ENCODE data around the gene SMC4.

Gene SMC4

DNA sequence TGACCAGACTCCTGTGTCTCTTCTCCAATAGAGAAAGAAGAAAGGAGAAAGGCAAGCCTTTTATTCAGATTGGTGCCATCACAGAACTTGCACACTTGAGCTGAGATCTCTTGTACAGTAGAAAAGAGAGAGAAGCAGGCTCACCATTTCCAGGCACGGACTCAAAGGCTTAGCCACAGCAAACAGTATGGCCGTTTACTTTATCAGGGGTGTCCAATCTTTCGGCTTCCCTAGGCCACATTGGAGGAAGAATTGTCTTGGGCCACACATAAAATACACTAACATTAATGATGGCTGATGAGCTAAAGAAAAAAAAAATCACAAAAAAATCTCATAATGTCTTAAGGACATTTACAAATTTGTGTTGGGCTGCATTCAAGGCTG lies 5.4 kb upstream of the SMC4 start:
- no peak for DNase-seq (ENCODE audit: low read depth)

DNA sequence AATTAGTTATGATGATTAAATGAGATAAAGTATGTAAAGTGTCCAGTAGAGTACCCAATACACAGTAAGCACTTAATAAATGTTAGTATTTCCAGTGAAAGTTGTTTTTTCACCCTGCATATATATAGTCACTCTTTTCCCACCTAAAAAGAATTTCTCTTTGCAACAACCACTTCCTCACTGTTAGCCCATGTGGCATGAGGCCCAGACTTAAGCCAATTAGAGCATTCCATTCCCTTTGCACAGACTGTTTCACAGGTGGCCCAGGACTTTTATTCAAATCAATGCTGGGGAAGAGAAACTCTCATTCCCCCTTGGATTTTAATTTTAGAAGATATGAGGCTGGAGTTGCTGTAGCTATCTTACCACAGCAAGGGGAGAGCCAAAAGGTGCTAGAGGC lies 4.2 kb upstream of the SMC4 start:
- no peak for DNase-seq (ENCODE audit: low read depth)

DNA sequence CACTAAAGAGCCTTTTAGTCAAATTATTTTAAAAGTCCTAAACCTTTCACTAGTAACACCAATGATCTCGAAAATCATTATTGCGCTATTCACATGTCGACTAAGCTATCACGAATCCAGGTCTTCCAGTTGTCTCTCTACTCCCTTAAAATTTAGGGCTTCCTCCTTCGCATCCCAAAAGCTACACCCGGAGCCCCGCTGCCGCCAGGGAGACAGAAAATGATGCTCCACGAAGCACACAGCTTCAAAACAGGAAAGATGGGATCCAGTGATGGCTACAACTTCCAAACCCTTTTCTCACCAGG lies 678 bp upstream of the SMC4 start:
- no peak for DNase-seq (ENCODE audit: low read depth)

DNA sequence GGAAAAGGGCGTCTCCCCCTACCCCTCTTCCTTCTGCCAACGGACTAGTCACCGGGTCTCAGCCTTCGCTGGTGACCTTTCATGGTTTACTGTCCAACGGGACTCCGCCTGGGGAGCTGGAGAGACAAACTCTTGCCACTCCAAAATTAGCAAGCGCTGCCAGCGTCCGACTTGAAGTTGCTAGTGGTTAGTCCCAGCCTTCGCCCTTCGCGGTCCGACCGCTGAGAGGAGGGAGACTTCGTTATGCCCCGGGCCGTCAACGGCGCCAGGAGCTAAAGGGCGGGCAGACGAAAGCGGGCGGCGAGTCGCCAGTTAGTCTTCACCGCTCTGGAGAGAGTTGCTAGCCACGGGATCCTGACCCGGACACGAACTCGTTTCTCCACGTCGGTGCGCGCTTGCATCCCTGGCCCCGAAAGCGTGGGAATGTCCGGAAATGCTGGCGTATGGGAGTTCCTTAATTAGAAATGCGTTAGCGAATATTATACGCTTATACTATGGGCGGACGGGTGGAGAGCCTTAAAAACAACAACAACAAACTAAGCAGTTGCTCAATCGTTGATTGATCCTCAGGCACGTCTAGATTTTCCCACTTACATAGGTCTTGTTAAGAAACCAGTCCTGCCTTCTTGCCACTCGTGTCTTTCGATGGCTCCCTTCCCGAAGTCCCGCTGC lies 716 bp downstream of the SMC4 start:
- peak; percentile 10 for DNase-seq (ENCODE audit: low read depth)

DNA sequence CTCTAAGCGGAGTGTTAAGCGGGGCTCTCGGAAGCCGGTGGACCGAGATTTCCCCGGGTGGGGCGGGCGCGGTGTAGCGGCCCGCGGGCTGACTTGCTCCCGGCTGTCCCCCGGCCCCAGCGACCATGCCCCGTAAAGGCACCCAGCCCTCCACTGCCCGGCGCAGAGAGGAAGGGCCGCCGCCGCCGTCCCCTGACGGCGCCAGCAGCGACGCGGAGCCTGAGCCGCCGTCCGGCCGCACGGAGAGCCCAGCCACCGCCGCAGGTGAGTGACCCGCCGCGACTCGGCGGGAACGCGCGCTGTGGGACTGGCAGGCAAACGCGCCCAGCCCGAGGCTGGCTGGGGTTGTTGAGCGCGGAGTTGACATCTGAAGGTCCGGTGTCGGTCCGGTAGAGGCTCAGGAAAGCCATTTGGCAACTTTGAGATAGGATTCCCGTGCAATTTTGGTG lies 1.3 kb downstream of the SMC4 start:
- DNase-seq (ENCODE audit: low read depth) = no peak

DNA sequence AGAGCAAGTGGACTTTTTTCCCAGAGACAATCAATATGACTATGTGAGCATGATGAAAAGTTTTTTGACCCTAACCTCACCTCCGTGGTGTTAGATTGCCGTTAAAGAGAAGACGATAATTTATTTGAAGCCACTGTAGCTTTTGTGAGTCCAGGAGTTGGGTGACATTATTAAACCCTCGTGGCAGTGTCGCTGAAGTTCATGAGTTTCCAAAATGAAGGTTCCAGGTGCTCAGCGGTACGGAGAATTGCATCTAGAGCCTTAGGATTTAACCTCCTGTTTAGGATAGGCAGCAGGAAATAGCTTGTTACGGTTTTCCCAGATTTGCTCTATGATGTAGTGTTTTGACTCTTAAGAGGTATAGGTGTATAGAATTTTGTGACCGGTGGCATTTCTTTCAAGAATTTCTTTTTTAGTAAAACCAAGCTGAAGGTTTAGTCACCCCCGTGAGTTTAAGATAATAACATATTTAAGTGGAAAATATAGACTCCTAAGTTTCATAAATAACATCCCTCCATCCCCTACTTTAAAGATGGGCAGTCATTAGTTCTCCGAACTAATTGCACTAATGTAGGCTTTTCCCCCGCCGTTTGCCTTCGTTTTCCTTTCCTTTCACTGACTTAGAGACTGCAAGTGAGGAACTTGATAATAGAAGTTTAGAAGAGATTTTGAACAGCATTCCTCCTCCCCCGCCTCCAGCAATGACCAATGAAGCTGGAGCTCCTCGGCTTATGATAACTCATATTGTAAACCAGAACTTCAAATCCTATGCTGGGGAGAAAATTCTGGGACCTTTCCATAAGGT lies 2.0 kb downstream of the SMC4 start:
- DNase-seq (ENCODE audit: low read depth) = no peak

DNA sequence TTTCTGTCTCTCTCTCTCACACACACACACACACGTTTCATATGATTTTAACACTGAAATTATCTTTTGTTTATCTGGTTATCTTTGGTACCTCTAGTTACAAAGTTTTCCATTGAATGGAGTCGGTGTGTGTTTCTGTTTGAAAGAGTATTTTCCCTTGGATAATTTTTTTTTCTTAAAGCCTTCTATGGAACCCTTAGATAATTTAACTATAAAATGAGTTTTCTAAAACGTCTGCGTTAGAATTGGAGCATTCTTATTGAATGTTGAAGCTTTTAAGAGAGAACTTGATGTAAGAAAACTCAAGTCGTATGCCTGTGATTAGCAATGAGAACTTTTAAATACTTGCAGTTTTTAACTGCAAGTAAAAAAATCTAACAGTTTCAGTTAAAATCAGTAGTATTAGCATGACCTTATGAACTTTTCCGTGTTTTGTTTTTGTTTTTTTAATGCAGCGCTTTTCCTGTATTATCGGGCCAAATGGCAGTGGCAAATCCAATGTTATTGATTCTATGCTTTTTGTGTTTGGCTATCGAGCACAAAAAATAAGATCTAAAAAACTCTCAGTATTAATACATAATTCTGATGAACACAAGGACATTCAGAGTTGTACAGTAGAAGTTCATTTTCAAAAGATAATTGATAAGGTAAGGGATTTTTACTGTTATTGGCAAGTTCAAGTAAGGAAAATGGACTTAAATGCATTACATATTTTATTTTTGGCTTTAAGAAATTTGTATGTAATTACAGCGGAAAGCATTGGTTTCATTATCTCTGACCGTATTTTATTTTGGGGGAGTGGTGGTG lies 3.0 kb downstream of the SMC4 start:
- DNase-seq (ENCODE audit: low read depth) = no peak

DNA sequence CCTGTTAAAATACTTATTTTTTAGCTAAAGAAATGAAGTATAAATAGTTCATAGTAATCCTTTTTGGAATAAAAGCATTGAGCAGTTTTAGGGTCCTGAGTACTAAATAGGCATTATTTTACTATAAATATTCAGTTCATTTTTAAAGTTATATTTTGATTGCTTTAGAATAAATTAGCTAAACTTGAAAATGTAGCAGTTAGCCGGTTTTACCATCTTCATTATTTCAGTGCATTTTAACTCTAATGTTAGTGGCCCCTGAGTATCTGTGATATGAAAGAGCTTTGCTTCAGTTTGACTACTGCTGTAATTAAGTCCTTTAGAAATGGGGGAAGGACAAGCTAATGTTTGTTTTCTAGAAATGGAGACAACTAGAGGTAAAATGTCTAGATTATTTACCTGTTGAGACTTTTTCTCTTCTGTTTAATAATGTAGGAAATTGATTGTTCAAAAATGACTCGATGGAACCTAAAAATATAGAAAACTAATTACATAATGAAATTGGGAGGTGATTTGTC lies 3.6 kb downstream of the SMC4 start:
- no peak for DNase-seq (ENCODE audit: low read depth)

DNA sequence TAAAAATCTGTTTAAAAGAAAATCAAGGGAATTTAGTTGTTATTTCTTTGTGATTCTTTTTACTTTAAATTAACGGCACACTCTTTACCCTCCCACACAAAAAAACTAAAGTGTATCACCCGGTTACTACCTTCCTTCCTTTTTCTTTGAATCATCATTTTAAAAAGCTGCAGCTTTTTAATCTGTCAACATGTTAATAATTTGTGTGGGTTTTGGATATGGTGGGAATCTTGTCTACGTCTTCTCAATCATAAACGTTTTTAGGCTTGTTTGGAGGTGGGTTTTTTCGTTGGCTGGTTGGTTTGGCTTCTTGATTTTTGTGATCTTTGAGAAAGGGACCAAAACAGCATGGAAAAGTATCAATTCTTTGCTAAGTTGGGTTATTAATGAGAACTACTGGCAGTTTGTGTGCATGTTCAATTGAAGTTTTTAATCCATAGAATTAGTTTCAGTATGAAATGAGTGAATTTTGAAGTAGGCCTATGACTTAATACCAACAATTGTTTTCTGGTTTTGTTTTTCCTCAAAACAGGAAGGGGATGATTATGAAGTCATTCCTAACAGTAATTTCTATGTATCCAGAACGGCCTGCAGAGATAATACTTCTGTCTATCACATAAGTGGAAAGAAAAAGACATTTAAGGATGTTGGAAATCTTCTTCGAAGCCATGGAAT lies 4.5 kb downstream of the SMC4 start:
- DNase-seq (ENCODE audit: low read depth) = no peak

DNA sequence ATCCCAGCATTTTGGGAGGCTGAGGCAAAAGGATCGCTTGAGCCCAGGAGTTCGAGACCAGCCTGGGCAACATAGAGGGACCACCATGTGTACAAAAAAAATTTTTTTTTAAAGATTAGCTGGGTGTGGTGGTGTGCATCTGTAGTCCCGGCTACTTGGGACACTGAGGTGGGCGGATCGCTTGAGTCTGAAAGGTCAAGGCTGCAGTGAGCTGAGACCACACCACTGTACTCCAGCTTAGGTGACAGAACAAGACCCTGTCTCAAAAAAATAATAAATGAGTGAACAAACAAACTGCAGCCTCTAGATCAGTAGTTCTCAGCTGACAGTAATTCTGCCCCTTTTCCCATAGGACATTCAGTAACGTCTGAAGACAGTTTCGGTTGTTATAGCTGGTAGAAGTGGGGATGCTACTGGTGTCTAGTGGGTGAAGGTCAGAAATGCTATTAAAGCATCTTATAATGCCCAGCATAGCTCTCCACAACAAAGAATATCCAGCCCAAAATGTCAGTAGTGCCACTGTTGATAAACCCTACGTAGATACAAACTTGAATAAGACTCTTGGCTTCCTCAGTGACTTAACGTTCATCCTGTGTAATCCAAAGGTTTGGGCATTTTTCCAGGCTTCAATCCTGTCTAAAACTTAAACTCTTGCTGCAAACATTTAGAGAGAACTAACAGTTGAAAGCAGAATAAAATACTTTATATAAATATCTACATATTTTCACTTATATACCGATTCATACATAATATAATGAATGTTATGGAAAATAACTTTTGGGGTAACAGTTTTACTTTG lies 10.6 kb downstream of the SMC4 start:
- DNase-seq (ENCODE audit: low read depth) = no peak

DNA sequence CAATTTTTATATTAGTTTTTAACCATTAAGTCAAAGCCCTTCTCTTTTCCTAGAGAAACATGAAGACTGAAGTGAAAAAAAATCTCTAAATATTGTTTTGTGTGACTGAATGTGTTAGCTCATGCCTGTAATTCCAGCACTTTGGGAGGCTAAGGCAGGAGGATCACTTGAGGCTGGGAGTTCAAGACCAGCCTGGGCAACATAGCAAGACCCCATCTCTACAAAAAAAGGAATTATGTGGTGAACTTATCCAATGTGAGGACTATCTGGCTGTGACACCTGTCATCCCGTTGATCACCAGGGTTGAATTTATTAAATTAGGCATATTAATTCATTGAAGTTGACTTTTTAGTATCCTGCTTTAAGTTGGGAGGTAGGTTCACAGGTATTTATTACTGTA lies 13.0 kb downstream of the SMC4 start:
- no peak for DNase-seq (ENCODE audit: low read depth)

DNA sequence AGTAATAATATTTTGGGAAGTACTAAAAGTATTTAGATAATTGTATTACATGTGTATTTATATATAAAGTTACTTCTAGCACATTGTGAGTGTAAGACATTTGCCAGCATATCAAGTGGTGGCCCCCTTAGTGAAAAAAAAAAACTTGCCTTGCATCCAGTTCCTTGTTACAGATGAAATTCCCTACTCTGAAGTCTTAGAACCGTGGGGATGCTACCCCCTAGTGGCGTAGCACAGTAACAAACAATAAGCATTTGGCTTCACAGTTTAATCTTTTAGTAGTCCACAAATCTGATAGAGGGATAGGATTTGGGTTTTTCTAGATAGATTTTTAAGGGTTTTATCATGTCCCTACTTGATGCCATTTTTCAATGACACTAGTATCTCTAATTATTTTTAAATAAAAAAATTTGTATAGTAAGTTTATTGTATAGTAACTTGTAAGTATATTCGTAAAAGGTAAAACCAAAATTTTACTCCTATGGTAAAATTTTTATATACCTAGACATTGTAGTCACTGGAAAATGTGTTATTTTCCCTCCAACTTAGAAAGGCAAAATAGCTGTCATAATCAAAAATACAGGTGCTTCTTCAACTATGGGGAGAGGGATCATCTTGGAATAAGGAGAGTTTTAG lies 14.3 kb downstream of the SMC4 start:
- DNase-seq (ENCODE audit: low read depth) = peak; percentile 53

DNA sequence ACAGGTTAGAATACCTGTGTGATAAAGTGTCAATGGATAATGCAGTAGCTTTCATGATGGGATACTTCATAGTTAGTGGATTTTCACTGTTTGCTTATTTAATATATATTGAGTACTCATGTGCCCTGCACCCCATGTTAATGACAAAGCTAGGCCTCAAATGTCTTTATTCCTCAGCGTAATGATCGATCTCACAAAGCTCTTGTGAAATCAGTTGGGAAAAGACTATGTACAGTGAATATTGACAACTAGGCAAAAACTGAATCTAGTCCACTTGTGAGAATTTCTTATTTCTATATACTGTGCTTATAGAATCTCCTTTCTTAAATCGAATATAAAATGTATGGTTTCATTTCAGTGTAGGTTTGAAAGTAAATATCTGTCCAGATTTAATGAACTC lies 17.9 kb downstream of the SMC4 start:
- DNase-seq (ENCODE audit: low read depth) = no peak

DNA sequence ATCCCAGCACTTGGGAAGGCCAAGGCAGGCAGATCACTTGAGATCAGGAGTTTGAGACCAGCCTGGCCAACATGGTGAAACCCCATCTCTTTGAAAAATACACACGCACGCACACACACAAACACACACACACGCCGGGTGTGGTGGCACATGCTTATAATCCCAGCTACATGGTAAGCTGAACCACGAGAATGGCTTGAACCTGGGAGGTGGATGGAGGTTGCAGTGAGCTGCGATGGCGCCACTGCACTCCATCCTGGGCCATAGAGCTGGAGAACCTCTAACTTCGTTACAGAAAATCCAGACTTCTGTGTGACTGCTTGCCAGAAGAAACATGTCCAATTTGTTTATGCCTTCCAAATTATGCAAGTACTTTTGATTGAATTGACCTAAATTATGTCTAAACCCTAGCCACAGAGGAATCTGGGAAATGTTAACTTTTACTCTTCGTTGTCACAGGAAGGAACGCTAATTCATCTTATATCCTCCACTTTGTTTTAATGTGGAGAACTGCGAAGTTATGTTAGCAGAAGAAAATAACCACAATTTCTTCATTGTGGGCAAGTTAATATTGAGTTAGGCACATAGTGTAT lies 28.5 kb downstream of the SMC4 start:
- no peak for DNase-seq (ENCODE audit: low read depth)

DNA sequence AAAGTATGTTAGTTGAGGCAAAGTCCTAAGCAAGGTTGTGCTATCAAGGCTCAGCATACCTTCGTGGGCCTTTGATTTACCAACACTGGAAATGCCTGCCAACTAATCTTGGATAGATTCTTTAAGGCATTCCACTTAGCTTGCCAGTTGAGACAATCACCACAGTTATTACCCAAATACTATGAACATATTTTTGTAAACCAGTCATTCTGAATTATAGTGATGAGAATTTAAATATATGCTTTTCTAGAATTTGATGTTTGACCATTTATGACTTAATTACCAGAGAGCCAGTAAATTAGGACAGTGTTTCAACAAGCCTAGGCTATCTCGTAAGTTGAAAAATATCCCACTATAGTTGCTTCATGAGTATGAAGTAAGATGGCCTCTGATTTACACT lies 34.6 kb downstream of the SMC4 start:
- DNase-seq (ENCODE audit: low read depth) = no peak

DNA sequence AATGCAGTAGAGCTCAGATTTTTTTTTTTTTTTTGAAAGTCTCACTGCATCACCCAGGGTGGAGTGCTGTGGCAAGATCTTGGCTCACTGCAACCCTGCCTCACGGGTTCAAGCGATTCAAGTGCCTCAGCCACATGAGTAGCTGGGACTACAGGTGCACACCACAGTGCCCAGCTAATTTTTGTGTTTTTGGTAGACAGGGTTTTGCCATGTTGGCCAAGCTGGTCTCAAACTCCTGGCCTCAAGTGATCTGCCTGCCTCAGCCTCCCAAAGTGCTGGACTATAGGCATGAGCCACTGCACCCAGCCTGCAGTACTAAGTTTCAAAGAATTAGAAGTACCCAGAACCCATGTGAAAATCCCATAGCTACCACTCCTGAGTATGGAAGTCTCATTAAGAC lies 35.6 kb downstream of the SMC4 start:
- DNase-seq (ENCODE audit: low read depth) = no peak

DNA sequence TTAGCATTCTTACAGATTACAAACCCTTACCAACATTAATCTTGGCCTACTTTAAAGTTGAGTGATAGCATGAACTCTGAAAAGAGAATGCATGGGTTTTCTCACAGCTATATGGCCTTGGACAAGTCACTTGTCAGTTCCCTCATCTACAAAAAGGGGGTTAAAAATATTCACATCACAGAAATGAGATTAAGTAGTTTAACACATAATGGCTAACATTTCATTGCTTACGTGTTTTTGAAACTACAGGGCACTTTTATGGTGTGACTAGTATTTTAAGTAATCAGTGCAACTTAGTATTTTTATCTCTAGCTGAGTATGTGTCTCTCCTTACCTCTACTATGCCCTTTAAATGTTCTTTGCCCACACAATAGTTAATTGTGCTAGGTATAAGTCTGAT lies 36.3 kb downstream of the SMC4 start:
- DNase-seq (ENCODE audit: low read depth) = no peak

DNA sequence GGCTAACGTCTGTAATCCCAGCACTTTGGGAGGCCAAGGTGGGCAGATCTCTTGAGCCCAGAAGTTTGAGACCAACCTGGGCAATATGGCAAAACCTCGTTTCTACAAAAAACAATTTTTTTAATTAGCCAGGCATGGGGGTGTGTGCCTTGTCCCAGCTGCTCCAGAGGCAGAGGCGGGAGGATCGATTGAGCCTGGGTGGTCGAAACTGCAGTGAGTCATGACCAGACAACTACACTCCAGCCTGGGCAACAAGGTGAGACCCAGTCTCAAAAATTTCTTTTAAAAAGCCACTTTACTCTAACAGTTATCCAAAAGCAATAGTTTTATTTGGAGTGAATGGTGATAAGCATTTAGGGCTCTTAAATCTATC lies 37.6 kb downstream of the SMC4 start:
- no peak for DNase-seq (ENCODE audit: low read depth)

DNA sequence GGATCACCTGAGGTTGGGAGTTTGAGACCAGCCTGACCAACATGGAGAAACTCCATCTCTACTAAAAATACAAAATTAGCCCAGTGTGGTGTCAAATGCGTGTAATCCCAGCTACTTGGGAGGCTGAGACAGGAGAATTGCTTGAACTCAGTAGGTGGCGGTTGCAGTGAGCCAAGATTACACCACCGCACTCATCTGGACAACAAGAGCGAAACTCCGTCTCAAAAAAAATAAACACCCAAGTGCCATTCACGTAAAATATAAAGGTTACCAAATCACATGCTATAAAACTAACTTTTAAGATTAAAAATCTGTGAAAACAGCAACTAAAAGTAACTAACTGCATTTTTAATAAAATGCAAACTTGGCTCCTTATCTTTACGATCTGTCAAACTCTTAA lies 41.2 kb downstream of the SMC4 start:
- no peak for DNase-seq (ENCODE audit: low read depth)

DNA sequence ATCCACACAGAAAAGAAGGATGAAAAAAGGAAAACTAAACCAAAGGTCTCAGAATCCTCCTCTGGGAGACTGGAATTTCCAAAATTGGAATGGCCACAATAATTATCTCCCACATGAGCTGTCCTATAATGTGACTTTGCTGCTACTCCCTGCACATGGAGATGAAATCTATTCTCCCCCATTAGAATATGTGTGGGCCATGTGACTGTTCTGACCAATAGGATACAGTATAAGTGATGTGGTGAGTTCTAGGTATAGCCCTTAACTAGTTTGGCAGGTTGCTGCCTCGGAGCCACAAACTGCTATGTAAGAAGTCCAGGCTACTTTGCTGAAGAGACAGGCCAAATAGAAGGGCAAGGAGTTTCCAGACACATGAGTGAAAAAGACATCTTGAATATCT lies 45.0 kb downstream of the SMC4 start:
- DNase-seq (ENCODE audit: low read depth) = no peak

DNA sequence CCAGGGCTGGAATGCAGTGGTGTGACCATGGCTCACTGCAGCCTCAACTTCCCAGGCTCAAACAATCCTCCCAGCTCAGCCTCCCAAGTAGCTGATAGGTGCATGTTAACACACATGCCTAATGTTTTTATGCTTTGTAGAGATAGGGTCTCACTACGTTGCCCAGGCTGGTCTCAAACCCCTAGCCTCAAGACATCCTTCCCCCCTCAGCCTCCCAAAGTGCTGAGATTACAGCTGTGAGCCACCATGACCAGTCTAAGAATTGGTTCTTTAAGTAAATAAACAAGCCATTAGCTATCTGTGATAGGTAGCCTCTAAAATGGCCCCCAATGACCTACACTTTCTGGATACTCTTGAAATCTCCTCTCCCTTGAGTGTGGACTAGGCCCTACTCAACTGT lies 46.4 kb downstream of the SMC4 start:
- DNase-seq (ENCODE audit: low read depth) = no peak

Measured in T follicular helper cell (primary cell).